ENCODE results near the gene SLITRK6. TPM values are rescaled to one million over a fixed set of nuclear protein-coding genes. Genes with fewer than 3 reads are reported as not detected.

SLITRK6 gene
- total and polyA plus RNA-seq, 2 of the 4 experiments (the other 2 are of a cell fraction) = 1.1 to 1.6 TPM

- intact Hi-C loops (cut with micrococcal nuclease) = loop anchor here (1.0 kb wide), 1 partner anchor 920 kb away; no protein-coding TSS in a partner anchor
- Histone ChIP-seq H2AFZ (replicated peaks; ENCODE audit: low read length, poor library complexity) (no peak overlapping the region), H3K9me3 (ENCODE audit: control insufficient read depth, insufficient read depth, low read length) (no peaks in the 10 kb centered on the region), H3K79me1 (ENCODE audit: low read depth in 1 of 2, low read length in 2 of 2) (no peaks in the 10 kb centered on the region), H4K91ac (ENCODE audit: insufficient read depth, low read depth, low read length) (no peak overlapping the region), H3K9ac (ENCODE audit: low read depth, low read length) (no peak overlapping the region), H3K14ac (replicated peaks; ENCODE audit: low read depth, low read length) (no peak overlapping the region), H3K27ac (ENCODE audit: insufficient read depth, low read length) (no peak overlapping the region), H2AK9ac (replicated peaks; ENCODE audit: low read depth, low read length, poor library complexity) (no peak overlapping the region), H2AK5ac (ENCODE audit: low read depth, low read length) (no peak overlapping the region), H2BK5ac (ENCODE audit: low read depth, low read length, poor library complexity, severe bottlenecking) (no peak overlapping the region), H2BK120ac (ENCODE audit: low read depth, low read length) (no peak overlapping the region), H3K4me2 (ENCODE audit: low read depth, low read length) (no peak overlapping the region), H4K20me1 (ENCODE audit: insufficient read depth, low read length) (no peaks in the 10 kb centered on the region), H3K56ac (ENCODE audit: extremely low read depth, insufficient read depth, low read length) (no peak overlapping the region), H3K4ac (ENCODE audit: low read depth, low read length) (no peak overlapping the region), H3K9me1 (ENCODE audit: insufficient read depth, low read length) (no peaks in the 10 kb centered on the region), H3K23ac (ENCODE audit: low read depth, low read length) (no peak overlapping the region), H2BK20ac (ENCODE audit: low read depth, low read length) (no peak overlapping the region), H4K8ac (ENCODE audit: low read depth in 2 of 2, low read length in 2 of 2) (no peak overlapping the region), H3K4me1 (ENCODE audit: control insufficient read depth, insufficient read depth, low read length) (no peaks in the 10 kb centered on the region), H3K27me3 (ENCODE audit: control insufficient read depth, insufficient read depth, low read length) (no peaks in the 10 kb centered on the region), H4K5ac (ENCODE audit: low read depth, low read length) (no peak overlapping the region), H3K36me3 (ENCODE audit: control insufficient read depth, insufficient read depth, low read length) (no peaks in the 10 kb centered on the region), H2BK15ac (ENCODE audit: low read depth, low read length) (no peak overlapping the region), H3K18ac (ENCODE audit: low read depth, low read length) (no peak overlapping the region), H3K4me3 (ENCODE audit: insufficient read depth, low read depth, low read length) (no peak overlapping the region)
- DNase-seq (no peak), ATAC-seq (ENCODE audit: low read depth) (no peak)
- TF ChIP-seq SMC3 (IDR thresholded peaks at IDR 0.05; ENCODE audit: low read depth, low read length) (peak; percentile 26; the same call in 1 of the 2 replicates), NFE2L2 (IDR thresholded peaks at IDR 0.05; ENCODE audit: low read depth, low read length) (no peak), FOS (IDR thresholded peaks at IDR 0.05; ENCODE audit: low read depth, low read length) (no peak), BHLHE40 (IDR thresholded peaks at IDR 0.05; ENCODE audit: low read depth, low read length) (no peak), CTCF (conservative IDR thresholded peaks at IDR 0.05; ENCODE audit: low read depth, low read length) (peak; percentile 25; the same call in 1 of the 2 replicates), MAZ (IDR thresholded peaks at IDR 0.05; ENCODE audit: borderline replicate concordance, low read depth, low read length) (no peak)
- in situ Hi-C loops (cut with MboI; ENCODE audit: low sequenced_read_pairs) = no loop called here
- dilution Hi-C loops (cut with HindIII; ENCODE audit: low sequenced_read_pairs, unreplicated experiment) = loop anchor here (25.0 kb wide), 1 partner anchor 879 kb away; no protein-coding TSS in a partner anchor
- POLR2A ChIA-PET (ENCODE audit: unreplicated experiment) = no interaction called here
- no TSS peak for BruUV-seq (replicated peaks)
- CTCF ChIA-PET = no interaction called here
Measured at GRCh38 chr13:85816413-85816812, 17.2 kb upstream of the SLITRK6 start.
